KBM-7 (cell line): Measurements from ENCODE around the gene SFXN3.

ENCODE experiments used
- DNase-seq: peaks from one replicate; pipeline ENCODE4 v3.0.0-alpha.2; 2015
- in situ Hi-C: fragments of 300-500 bp; cut with MboI; formaldehyde crosslinking; loops from 2 replicates; pipeline ENCODE4 v1.14.3; 2020; ENCODE audit warnings: low sequenced_read_pairs, low pct_unique_long_range_greater_than_20kb, mixed read lengths

The SFXN3 gene

GRCh38 chr10:101012525-101013364 lies 18.3 kb upstream of the SFXN3 start:
- peak; percentile 93 for DNase-seq
- in situ Hi-C loops: no loop called here

DNA sequence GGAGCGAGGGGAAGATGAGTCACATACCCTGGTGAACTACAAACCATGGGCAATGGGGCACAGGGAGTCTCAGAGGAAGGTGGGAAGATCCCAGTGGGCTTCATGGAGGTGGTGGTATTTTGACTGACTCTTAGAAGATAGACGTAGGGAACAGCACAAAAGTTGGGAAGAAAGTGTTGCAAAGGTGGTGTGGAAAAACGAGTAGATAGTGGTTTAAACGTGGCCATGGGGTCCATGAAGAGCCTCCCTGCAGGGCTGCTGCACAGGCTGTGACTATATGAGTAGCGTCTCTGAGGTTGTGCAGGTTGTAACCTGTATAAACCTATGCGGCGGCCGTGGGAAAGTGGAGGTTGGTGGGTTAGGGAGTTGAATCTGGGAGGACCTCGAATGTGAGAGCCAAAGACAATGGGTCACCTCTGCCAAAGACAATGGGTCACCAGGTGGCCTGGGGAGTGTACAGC lies 17.6 kb upstream of the SFXN3 start:
- in situ Hi-C loops: no loop called here
- no peak for DNase-seq

GRCh38 chr10:101014230-101014884 lies 16.7 kb upstream of the SFXN3 start:
- in situ Hi-C loops: no loop called here
- peak; percentile 86 for DNase-seq

DNA sequence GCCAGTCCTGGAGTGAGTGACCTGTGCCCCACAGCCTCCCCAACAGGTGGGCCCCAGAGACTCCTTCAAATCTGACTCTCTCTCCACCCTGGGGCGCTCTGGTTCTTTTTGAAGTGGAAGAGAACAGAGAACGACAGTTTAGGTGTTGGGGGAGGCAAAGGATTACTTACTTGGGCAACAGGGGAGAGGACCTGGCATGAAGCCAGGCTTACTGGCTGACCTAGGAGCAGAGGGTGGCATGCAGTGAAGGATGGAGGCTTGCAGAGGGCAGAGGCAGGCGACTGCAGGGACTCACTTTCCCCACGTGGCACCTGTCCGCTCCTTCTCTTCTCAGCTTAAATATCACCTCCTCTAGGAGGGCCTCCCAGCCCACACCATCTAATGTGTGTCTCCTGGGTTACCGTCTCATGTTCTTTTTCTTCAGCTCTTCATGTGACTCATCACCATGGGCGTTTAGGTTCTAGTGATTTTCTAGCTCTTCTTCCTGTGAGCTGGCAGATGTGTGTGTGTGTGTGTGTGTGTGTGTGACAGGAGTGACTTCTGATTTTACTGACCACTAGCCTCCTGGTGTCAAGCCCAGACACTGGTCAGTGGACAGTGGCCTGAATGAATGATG lies 16.0 kb upstream of the SFXN3 start:
- in situ Hi-C loops: no loop called here

GRCh38 chr10:101015582-101015973 lies 15.5 kb upstream of the SFXN3 start:
- DNase-seq: no peak
- in situ Hi-C loops: no loop called here

More for the DNA sequence above, 16.0 kb upstream of the SFXN3 start:
- DNase-seq: no peak

DNA sequence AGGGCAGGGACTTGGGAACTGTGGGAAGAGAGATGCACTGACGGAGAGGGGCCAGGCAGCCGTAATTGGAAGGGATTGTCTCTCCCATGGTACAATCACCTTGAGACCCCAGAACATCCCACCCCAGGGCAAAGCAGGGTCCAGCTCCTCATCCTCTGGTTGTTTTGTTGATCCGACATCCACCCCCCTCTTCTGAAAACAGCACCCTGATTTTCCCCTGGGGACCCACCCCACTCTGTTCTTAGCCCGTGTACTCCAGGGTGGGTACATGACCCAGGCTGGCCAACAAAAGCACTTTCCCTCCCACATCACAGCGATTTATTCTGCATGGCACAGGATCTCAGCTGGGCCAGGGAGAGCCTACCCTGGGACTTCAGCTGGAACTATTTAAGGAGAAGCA lies 14.2 kb upstream of the SFXN3 start:
- in situ Hi-C loops: no loop called here
- no peak for DNase-seq

GRCh38 chr10:101018118-101018599 lies 12.9 kb upstream of the SFXN3 start:
- in situ Hi-C loops: no loop called here
- no peak for DNase-seq

DNA sequence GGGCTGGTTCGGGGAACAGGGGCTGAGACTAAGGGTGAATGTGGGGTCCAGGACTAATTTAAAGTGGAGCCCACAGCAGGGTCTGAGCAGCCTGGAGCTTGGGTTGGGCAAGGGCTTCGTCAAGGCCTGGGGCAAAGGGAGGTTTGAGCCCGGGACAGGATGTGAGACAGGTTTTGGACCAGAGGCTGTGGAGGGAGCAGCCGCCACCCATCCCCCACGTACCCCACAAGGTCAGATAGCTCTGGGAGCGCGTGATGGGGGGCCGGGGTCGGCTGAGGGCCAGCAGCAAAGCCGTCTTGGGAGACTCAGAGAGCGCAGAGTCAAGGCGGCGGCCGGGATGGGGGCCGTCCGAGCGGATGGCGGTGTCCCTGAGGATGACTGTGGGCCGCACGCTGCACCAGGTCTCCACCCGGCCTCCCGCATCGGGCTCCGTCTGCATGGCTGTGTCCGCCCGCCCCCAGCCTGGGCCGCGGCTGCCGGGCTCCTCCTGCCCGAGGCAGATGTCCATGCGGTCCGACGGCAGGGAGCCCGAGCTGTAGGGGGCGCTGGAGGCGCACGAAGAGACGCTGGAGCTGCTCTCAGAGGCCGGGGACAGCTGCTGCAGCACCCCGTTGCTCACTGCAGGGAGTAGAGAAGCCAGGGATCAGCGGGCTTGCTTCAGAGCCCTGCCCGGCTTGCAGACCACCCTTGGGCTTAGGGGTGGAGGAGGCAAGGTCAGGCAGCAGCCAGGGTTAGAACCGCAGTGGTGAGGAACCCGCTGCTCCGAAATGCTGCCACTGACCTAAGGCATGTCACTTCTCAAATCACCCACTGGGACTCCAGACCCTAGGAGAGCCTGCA lies 12.2 kb upstream of the SFXN3 start:
- in situ Hi-C loops: no loop called here
- DNase-seq: peak; percentile 90

GRCh38 chr10:101019440-101019703 lies 11.7 kb upstream of the SFXN3 start:
- in situ Hi-C loops: no loop called here
- no peak for DNase-seq

- in situ Hi-C loops: no loop called here
- DNase-seq: no peak
Observed at GRCh38 chr10:101020427-101021075, 10.5 kb upstream of the SFXN3 start.

DNA sequence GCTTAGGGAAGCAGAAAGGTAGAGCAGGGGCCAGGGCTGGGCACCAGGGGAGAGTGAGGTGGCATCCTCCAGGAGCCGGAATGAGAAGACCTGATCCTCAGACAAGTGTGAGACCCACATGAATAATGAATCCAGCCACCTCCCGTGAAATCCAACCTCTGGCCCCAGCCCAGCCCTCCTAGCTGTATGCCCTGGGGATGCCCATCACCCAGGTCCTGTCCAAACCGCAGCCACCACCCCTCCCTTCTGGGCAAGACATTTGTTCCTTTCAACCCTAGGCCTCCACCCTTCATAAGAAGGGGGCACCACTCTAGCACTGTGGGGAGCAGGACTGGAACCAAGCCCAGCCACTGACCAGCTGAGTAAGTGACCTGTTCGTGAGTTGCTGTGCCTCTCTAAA lies 9.8 kb upstream of the SFXN3 start:
- DNase-seq: no peak
- in situ Hi-C loops: no loop called here

DNA sequence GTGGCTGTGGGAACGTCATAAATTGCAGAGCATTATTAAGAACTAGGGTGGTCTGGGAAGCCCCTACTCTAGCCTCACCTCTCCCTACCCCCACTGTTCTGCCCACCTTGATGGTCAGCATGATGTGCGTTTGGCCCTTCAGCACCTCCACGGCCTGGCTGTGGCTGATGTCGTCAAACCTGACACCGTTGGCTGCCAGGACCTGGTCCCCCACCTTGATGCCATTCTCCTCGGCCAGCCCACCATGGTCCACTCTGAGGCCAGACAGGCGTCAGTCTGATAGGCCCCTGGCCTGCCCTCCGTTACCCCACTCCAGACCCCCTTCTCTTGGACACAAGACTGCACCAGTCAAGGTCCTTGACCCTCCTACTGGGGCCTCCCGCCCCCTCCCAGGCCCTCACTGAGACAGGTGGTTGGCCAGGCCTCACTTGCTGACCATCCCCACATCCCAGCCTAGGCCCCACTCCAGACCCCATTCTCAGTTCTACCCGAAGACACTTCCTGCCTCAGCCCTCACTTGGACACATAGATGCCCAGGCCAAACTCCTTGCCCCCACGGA lies 9.3 kb upstream of the SFXN3 start:
- no peak for DNase-seq
- in situ Hi-C loops: no loop called here

DNA sequence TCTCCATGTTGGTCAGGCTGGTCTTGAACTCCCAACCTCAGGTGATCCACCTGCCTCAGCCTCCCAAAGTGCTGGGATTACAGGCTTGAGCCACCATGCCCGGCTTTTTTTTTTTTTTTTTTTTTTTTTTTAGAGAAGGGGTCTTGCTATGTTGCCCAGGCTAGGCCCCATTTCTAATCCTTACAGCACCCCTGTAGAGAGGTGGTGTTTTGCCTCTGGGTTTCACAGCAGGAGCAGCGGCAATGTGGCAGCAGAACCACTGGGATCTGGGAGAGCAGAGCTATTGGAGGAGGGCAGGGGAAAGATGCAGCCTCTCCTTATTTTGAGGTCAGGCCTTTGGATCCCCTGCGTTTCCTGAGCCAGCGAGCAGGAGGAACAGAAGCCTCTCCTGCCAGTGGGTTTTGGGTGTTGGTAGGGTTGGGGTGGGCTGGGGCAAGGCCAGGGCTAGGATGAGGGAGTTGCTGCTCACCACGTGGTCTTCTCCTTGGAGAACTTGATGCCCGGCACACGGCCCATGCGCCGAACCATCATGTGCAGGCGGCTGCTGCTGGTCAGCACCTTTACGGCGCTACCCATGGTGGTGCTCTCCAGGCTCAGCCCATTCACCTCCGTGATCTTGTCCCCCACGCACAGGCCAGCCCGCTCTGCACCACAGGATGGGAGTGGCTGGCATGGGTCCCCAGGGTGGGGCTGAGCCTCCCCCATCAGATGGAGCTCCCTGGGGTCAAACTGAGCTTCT lies 7.9 kb upstream of the SFXN3 start:
- in situ Hi-C loops: no loop called here
- no peak for DNase-seq

GRCh38 chr10:101027106-101027720 lies 3.8 kb upstream of the SFXN3 start:
- in situ Hi-C loops: no loop called here
- no peak for DNase-seq

- in situ Hi-C loops: no loop called here
- peak; percentile 68 for DNase-seq
Observed at GRCh38 chr10:101028446-101029337, 2.3 kb upstream of the SFXN3 start.

DNA sequence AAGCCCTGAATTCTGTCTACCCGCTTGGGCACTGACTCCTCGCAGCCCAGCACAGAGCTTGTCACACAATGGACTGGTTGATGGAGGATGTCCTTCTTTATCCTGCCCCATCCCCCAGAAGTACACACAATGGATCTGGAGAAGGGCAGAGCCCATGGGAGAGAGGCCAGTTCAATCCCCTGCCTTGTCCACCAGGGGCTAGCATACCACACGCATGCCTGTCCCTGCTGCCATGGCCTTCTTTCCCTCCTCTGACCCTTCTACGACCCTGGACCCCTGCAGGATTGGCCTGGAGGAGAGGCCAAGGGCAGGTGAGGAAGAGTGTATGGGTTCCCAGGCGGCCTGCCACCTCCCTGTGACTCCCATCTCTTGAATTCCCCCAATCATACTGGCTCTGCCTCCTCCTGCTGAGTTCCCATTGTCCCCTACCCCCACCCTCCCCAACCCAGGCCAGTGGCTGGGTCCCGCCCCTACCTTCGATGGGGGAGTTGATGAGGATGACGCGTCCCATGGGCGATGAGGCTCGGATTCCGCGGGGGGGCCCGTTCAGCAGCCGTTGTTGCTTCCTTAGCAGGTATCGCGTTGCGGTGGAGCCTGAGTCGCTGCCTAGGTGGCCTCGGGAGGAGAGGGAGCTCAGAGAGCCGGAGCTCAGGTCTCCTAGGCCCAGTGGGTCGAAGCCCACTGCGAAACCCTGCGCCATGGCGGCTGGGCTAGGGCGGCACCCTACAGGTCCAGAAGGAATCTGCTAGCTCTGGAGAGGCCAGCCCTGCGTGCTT lies 1.3 kb upstream of the SFXN3 start:
- no peak for DNase-seq
- in situ Hi-C loops: no loop called here
